Neuron (in vitro differentiated cells): Measurements from ENCODE around the gene SLC44A5.
"Not testable (repeated sequence)": the region's sequence is repeated elsewhere in the genome, so short reads cannot be mapped to it uniquely, and the experiment has no call there.

Source experiments
- H2AFZ ChIP-seq: one replicate; pipeline ENCODE4 v1.6.1; 2013; ENCODE audit warnings: low read depth, mild to moderate bottlenecking, inconsistent platforms, low read length, moderate library complexity
- H3K27me3 ChIP-seq: one replicate; pipeline ENCODE4 v1.6.1; 2013; ENCODE audit warnings: low read length; ENCODE audit not compliant: insufficient read depth
- H3K36me3 ChIP-seq: one replicate; pipeline ENCODE4 v1.6.1; 2013; ENCODE audit warnings: low read length; ENCODE audit not compliant: insufficient read depth
- H3K4me1 ChIP-seq: one replicate; pipeline ENCODE4 v1.6.1; 2013; ENCODE audit warnings: low read length; ENCODE audit not compliant: insufficient read depth
- H3K4me3 ChIP-seq: 2 replicates; pipeline ENCODE4 v1.5.1; 2013; ENCODE audit warnings: mild to moderate bottlenecking, low read length, moderate library complexity
- H3K9me3 ChIP-seq: one replicate; pipeline ENCODE4 v1.6.1; 2013; ENCODE audit warnings: low read length

Gene SLC44A5

GRCh38 chr1:75444220-75444619, 166.7 kb downstream of the SLC44A5 start:
- H3K27me3 ChIP-seq, result no peaks in the 10 kb centered on the region
- no peak overlapping the region for H2AFZ ChIP-seq
- no peaks in the 10 kb centered on the region for H3K36me3 ChIP-seq
- no peaks in the 10 kb centered on the region for H3K9me3 ChIP-seq
- no peaks in the 10 kb centered on the region for H3K4me1 ChIP-seq
- H3K4me3 ChIP-seq, result no peak overlapping the region

DNA sequence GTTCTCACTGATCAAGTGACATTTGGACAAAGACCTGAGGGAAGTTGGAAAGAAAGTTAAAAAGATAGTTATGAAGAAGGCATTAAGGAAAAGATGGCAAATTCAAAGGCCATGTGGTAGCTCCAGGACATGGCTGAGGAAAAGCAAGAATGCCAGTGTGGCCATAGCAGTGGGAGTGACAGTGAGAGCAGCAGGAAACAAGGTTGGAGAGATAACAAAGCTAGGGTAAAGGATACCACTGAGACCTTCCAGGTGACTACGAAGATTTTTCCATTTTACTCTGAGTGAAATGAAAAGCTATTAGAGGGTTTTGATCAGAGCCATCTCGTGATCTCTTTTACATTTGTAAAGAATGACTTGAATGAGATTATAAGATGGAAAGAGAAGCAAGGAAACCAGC, 170.6 kb downstream of the SLC44A5 start:
- Histone ChIP-seq H2AFZ (no peak overlapping the region), H3K4me3 (no peak overlapping the region), H3K9me3 (peaks cover 1% of the 10 kb centered on the region), H3K27me3 (no peaks in the 10 kb centered on the region), H3K4me1 (no peaks in the 10 kb centered on the region), H3K36me3 (no peaks in the 10 kb centered on the region)

GRCh38 chr1:75438355-75438754, 172.6 kb downstream of the SLC44A5 start:
- Histone ChIP-seq H2AFZ (no peak overlapping the region), H3K9me3 (peaks cover 1% of the 10 kb centered on the region), H3K4me1 (no peaks in the 10 kb centered on the region), H3K36me3 (no peaks in the 10 kb centered on the region), H3K27me3 (no peaks in the 10 kb centered on the region), H3K4me3 (no peak overlapping the region)

DNA sequence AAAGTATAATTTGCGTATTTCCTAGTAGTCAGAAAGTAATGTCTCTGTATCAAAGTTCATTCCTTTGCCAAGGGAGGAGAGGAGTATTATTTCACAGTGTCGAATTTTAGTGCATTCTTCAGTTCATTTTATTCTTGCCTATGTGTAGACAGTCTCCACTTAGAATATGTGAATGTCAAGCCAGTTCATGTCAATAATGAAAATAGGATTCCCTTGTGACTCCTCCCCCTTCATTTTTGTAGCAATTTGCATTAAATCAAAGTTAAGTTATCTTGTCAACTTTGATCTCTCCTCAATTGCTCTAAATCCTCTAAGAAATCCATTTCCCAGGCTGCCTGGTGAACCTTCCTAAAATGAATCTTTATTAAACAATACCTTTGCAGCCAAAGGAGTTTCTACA, 179.1 kb downstream of the SLC44A5 start:
- peaks cover 8% of the 10 kb centered on the region for H3K4me1 ChIP-seq
- H3K9me3 ChIP-seq, result no peaks in the 10 kb centered on the region
- H3K4me3 ChIP-seq, result no peak overlapping the region
- no peaks in the 10 kb centered on the region for H3K27me3 ChIP-seq
- no peaks in the 10 kb centered on the region for H3K36me3 ChIP-seq
- no peak overlapping the region for H2AFZ ChIP-seq

DNA sequence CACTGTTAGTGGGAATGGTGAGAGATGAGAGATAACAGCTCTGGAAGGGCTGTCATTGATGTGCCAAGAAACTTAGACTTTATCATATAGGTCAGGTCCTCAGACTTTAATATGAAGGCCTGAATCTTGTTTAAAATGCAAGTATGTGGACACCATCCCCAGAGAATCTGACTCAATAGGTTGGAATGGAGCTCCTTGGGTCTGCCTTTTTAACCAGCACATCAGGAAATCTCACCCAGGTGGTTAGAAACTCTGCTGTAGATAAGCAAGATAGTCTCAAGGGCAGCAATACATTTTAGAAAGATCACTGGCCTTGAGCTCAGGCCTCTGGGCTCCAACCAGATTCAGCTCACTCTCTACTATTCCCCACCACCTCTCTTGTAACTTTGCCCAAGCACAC, 180.4 kb downstream of the SLC44A5 start:
- H3K9me3 ChIP-seq, result no peaks in the 10 kb centered on the region
- H3K4me3 ChIP-seq, result no peak overlapping the region
- no peaks in the 10 kb centered on the region for H3K36me3 ChIP-seq
- H2AFZ ChIP-seq, result no peak overlapping the region
- H3K4me1 ChIP-seq, result peaks cover 8% of the 10 kb centered on the region
- no peaks in the 10 kb centered on the region for H3K27me3 ChIP-seq

DNA sequence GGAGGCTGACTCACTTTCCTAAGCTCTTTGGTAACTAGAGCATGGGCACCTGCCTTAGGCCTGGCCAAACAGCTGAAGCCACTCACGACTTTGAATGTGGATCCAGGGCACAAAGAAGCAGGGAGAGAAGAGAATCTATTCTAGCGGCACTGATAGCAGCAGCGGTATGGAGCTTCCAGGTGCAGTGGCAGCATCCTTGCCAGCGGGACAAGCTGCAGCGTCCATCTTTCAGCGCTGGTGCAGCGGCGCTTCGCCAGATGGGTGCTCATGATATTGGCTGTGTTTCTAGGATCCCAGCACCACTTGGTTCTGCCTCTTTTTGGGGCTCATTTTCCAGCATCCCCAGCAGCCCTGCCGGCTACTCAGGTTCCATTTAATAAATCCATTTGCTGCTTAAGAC, 184.2 kb downstream of the SLC44A5 start:
- no peaks in the 10 kb centered on the region for H3K36me3 ChIP-seq
- H3K27me3 ChIP-seq, result no peaks in the 10 kb centered on the region
- peaks cover 7% of the 10 kb centered on the region for H3K4me1 ChIP-seq
- no peak overlapping the region for H3K4me3 ChIP-seq
- H3K9me3 ChIP-seq, result no peaks in the 10 kb centered on the region
- no peak overlapping the region for H2AFZ ChIP-seq

- H3K4me3 ChIP-seq, result no peak overlapping the region
- no peak overlapping the region for H2AFZ ChIP-seq
- H3K36me3 ChIP-seq, result no peaks in the 10 kb centered on the region
- peaks cover 4% of the 10 kb centered on the region for H3K4me1 ChIP-seq
- H3K9me3 ChIP-seq, result no peaks in the 10 kb centered on the region
- H3K27me3 ChIP-seq, result no peaks in the 10 kb centered on the region
These were observed 185.8 kb downstream of the SLC44A5 start for GRCh38 chr1:75425001-75425650.

DNA sequence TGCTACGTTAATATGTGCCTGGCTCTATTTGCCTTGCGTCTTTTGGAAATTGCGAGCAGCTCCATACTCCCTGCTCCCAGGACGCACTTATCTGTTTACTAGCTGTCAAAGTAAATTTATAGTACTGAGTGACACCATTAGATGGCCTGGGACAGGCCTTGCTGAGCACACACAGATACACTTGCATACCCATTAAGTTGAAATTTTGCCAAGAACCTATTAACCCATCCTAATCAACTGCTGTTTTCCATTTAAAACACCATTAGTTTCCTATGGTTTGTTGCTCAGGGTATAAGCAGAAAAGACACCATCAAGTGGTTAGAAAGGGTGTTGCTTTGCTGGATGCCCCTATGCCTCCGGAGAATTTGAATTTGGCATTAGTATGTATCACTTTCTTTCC, 187.3 kb downstream of the SLC44A5 start:
- Histone ChIP-seq H2AFZ (no peak overlapping the region), H3K9me3 (no peaks in the 10 kb centered on the region), H3K4me1 (peaks cover 4% of the 10 kb centered on the region), H3K4me3 (no peak overlapping the region), H3K27me3 (no peaks in the 10 kb centered on the region), H3K36me3 (no peaks in the 10 kb centered on the region)

DNA sequence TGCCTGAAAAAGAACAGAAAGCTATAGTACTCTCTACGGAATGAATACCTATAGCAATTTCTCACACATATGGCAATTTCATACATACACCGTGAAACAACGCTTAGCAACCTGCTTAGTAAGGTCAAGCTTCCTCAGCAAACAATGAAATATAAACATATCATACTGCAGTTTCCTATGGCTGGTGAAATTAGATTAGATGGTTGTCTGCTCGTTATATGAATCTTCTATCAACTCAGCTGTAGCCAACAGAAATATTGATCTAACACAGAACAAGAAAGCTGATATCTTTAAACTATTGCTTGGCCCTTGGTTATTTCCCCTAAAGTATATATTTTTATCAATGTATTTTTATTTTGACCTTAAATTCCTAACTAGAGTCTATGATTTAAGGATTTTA, 187.8 kb downstream of the SLC44A5 start:
- no peaks in the 10 kb centered on the region for H3K27me3 ChIP-seq
- H3K4me1 ChIP-seq, result peaks cover 4% of the 10 kb centered on the region
- H2AFZ ChIP-seq, result no peak overlapping the region
- no peaks in the 10 kb centered on the region for H3K36me3 ChIP-seq
- no peak overlapping the region for H3K4me3 ChIP-seq
- H3K9me3 ChIP-seq, result no peaks in the 10 kb centered on the region

GRCh38 chr1:75421371-75421770, 189.5 kb downstream of the SLC44A5 start:
- H3K4me3 ChIP-seq, result no peak overlapping the region
- H2AFZ ChIP-seq, result no peak overlapping the region
- no peaks in the 10 kb centered on the region for H3K27me3 ChIP-seq
- H3K36me3 ChIP-seq, result no peaks in the 10 kb centered on the region
- peaks cover 5% of the 10 kb centered on the region for H3K9me3 ChIP-seq
- H3K4me1 ChIP-seq, result peaks cover 4% of the 10 kb centered on the region

- H3K4me3 ChIP-seq, result no peak overlapping the region
- H2AFZ ChIP-seq, result no peak overlapping the region
- H3K4me1 ChIP-seq, result no peaks in the 10 kb centered on the region
- peaks cover 8% of the 10 kb centered on the region for H3K9me3 ChIP-seq
- H3K27me3 ChIP-seq, result no peaks in the 10 kb centered on the region
- no peaks in the 10 kb centered on the region for H3K36me3 ChIP-seq
These were observed 195.7 kb downstream of the SLC44A5 start for GRCh38 chr1:75415187-75415586.

- Histone ChIP-seq H3K4me1 (no peaks in the 10 kb centered on the region), H3K27me3 (no peaks in the 10 kb centered on the region), H2AFZ (no peak overlapping the region), H3K9me3 (peaks cover 8% of the 10 kb centered on the region), H3K36me3 (no peaks in the 10 kb centered on the region), H3K4me3 (no peak overlapping the region)
These were observed 198.3 kb downstream of the SLC44A5 start for GRCh38 chr1:75412616-75413015.

- H3K27me3 ChIP-seq, H3K4me3 ChIP-seq, H3K36me3 ChIP-seq, H2AFZ ChIP-seq, H3K9me3 ChIP-seq, H3K4me1 ChIP-seq: not testable (repeated sequence)
These were observed 206.2 kb downstream of the SLC44A5 start for GRCh38 chr1:75404681-75405080.

DNA sequence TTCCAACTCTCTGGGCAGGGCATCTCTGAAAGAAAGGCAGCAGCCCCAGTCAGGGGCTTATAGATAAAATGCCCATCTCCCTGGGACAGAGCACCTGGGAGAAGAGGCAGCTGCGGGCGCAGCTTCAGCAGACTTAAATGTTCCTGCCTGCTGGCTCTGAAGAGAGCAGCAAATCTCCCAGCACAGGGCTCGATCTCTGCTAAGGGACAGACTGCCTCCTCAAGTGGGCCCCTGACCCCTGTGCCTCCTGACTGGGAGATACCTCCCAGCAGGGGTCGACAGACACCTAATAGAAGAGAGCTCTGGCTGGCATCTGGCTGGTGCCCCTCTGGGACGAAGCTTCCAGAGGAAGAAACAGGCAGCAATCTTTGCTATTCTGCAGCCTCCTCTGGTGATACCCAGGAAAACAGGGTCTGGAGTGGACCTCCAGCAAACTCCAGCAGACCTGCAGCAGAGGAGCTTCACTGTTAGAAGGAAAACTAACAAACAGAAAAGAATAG, 207.7 kb downstream of the SLC44A5 start:
- H2AFZ ChIP-seq, H3K9me3 ChIP-seq, H3K36me3 ChIP-seq, H3K27me3 ChIP-seq, H3K4me3 ChIP-seq, H3K4me1 ChIP-seq: not testable (repeated sequence)
